GM13977 (cell line): Measurements from ENCODE around the gene KRTAP10-8.
"Not testable (repeated sequence)": the region's sequence is repeated elsewhere in the genome, so short reads cannot be mapped to it uniquely, and the experiment has no call there.

Experiments used
- DNase-seq: peaks from one replicate; pipeline ENCODE4 v3.0.0; 2012; ENCODE audit warnings: low spot score
- CTCF ChIP-seq: IDR thresholded peaks from 2 replicates; pipeline ENCODE4 v1.5.1; 2012; ENCODE audit warnings: mild to moderate bottlenecking, control low read depth; ENCODE audit not compliant: insufficient read depth; ENCODE audit errors: extremely low read depth, missing control alignments
- in situ Hi-C: fragments of 300-500 bp; cut with MboI; formaldehyde crosslinking; loops from one replicate; pipeline ENCODE4 v1.12.0; 2022; ENCODE audit warnings: low sequenced_read_pairs, low pct_unique_long_range_greater_than_20kb, mixed read lengths, inconsistent platforms; ENCODE audit not compliant: unreplicated experiment

KRTAP10-8 gene

GRCh38 chr21:44623575-44623974, 11.7 kb downstream of the KRTAP10-8 start:
- TF ChIP-seq CTCF: no peak
- in situ Hi-C loops: no loop called here
- DNase-seq: no peak

GRCh38 chr21:44625756-44626155, 13.9 kb downstream of the KRTAP10-8 start:
- DNase-seq: no peak
- in situ Hi-C loops: no loop called here
- no peak for TF ChIP-seq CTCF

GRCh38 chr21:44626262-44626661, 14.4 kb downstream of the KRTAP10-8 start:
- in situ Hi-C loops: no loop called here
- TF ChIP-seq CTCF: no peak
- no peak for DNase-seq

- no peak for DNase-seq
- in situ Hi-C loops: no loop called here
- TF ChIP-seq CTCF: no peak
Measured at GRCh38 chr21:44626673-44627143, 14.8 kb downstream of the KRTAP10-8 start, which contains the start of gene KRTAP10-9. Gene KRTAP10-9, plus strand, starts transcription at chr21:44627093. Its CDS starts 79 bp downstream, at chr21:44627172.

- in situ Hi-C loops, DNase-seq: not testable (repeated sequence)
Measured at GRCh38 chr21:44627181-44627822, 15.4 kb downstream of the KRTAP10-8 start.

GRCh38 chr21:44627831-44628233, 16.0 kb downstream of the KRTAP10-8 start:
- not testable (repeated sequence) for DNase-seq

GRCh38 chr21:44628707-44629391, 17.0 kb downstream of the KRTAP10-8 start:
- no peak for TF ChIP-seq CTCF
- no peak for DNase-seq
- in situ Hi-C loops: no loop called here

More at GRCh38 chr21:44627831-44628233, 16.0 kb downstream of the KRTAP10-8 start:
- in situ Hi-C loops: not testable (repeated sequence)
